NCI-H2171 treated with DMSO at 0.1 percent for 48 hours (cell line): ENCODE measurements around the gene CXXC5.
A peak's percentile ranks its signal among the peaks of the same experiment; 100 is the strongest.

Experiments
- DNase-seq: peaks from one replicate; lab custom pipeline; 2025; lab: John Stamatoyannopoulos, UW

CXXC5 gene

DNA sequence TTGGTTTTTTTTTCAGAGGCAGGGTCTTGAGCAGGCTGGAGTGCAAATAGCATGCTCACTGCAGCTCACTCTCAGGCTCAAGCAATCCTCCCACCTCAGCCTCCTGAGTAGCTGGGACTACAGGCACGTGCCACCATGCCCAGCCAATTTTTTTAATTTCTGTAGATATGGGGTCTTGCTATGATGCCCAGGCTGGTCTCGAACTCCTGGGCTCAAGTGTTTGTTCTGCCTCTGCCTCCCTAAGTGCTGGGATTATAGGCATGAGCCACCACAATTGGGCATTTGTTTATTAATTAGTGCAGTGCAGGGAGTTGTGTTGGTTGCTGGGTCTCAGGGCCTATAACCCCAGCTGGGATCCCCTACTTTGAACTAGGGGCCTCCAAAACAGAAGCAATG is 47.0 kb downstream of the CXXC5 start:
- DNase-seq, result no peak

DNA sequence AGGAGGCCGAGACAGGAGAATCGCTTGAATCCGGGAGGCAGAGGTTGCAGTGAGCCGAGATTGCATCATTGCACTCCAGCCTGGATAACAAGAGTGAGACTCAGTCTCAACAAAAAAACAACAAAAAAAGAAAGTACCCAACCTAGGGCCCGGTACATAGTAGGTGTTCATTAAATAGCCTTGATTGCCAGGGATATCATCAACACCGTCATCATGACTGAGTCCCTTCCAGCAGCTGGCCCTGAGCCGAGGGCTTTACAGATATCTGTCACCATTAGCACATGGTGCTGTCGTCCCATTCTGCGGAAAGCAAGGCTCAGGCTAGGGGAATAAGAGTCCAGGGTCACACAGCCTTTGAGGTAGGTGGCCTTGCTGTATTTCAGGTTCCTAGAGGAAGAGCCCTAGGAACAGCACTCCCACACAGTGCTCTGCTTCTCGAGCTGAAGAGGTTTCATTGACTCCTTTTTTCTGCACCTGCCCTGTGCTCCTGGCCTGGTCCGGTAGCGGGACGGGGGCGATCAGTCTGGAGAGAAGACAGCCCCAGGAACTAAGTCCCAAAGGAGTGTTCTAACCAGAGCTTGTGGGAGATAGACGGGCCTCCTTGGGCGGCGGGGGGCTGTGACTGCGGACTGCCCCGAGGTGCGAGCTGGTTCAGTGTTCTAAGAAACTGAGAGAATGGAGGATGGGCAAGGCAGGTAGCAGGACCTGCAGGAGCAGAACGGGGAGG is 48.2 kb downstream of the CXXC5 start:
- DNase-seq, result peak; percentile 18

DNA sequence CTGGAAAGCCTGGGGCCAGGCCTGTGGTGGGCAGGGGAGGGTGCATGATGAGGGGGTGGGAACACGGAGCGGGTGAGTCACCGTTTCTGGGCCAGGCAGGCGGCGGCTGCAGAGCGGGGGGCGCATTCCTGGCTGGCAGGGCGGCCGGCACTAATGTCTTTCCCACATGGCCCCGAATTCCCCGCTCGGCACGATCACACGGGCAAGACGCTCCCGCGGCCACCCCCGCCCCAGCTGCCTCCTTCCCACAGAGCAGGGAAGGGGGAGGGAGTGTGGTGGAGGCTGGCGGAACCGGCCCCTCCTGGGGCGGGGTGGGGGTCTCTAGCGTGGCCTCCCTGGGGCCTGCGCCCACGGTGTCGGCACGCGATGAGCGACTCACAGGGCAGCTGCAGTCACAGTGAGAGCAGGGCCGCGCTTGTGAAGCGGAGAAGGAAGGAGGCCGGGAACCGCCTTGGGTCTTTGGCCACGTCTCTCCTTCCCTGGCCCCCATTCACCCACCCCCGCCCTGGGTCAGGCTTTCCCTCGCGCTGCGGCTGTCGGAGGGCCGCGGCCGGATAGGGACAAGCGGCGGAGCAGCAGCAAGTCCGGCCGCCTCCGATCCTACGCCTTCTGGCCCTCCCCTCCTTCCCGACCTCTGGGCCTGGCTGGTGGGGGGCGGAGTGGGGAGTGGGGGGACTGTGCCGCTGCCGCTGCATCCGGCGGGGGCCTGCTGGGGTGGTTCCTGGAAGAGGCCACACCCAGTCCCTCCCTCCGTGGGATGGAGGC is 48.9 kb downstream of the CXXC5 start:
- no peak for DNase-seq

DNA sequence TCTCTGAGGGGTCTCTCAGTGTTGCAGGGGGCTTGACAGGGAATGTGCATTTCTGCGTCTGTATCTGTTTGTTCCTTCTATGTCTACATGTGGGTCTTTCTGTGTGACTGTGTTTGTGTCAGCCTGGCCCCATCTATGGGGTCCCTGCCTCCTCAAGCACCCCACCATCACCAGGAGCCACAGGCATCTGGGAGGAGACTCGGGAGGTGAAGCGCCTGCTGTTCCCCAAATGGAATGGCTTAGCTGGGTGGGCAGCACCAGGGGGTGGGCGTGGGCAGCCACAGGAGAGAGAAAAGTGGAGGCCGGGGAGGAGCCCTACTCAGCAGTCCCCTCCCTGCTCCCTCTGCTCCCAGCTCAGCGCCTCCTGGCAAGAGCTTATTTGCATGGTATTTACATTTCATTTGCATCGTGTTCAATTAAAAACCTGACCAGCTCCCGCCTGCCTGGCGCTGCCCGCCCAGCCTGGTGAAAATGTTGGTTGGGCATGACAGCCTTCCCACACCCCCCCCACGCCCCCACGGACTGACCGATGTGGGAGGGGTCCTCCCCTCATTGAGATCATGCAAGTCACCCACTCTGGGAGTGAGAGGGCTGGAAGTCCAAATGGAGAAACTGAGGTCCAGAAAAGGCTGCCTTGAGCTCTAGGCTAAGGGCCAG is 50.5 kb downstream of the CXXC5 start:
- no peak for DNase-seq

DNA sequence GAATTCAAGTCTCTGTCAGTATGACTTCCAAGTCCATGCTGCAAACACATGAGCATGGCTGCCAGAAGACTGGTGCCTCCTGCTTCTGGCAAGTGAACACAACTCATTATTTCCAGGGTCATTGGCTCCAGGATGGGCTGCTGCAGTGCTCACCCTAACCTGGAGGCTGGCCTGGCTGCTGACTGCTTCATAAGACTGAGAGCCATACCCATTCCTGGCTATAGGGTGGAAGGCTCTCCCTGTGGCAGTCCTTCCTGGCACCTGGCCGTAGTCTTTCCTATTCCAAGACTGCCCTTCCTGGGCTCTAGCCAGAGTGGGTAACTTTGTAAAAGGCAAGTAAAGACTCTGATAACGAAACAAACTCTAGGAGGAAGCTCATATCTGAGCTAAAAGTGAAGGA is 51.2 kb downstream of the CXXC5 start:
- no peak for DNase-seq

DNA sequence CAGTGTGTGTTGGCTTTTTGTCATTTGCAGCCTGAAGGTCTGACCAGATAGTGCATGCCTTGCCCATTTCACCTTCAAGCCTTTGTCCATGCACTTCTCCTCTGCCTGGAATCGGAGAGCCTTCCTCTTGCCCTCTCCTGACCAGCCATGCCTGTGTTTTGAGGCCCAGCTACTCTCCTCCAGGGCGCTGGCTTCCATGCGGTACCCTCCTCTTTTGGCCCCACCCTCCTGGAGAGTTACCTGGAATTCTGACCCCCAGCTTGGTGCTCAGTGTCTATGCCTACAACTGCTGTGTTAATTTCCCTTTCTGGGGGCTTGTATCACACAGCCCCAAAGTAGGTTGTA is 52.5 kb downstream of the CXXC5 start:
- no peak for DNase-seq

DNA sequence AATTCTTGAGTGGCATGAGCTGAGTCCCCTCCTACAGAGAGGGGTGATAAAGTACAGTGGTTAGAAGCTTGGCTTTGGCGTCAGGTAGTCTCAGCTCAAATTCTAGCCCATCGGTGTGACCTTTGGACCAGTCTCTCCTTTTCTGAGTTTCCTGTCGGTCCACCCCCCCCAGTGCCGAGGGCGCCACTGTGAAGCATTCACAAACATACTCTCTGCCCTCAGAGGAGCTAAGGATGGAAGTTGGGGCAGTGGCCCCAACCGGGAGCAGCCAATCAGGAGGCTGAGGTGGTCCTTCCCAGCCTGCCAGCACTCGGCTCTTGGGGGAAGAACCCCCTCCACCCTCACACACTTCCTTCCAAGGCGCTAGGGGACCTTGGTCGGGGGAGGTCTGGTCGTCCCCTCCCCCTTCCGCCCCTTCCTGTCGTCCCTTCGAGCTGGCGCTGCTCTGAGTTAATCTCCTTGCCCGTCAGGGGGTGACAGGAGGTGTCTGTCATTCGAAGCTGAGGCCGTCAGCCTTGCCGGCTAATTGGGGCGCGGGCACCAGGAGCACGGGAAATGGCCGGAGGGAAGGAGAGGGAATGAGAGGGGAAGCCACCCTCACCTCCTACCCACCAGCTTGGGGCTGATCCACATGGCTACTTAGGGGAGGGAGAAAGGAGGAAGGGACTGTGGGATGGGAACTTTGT is 53.0 kb downstream of the CXXC5 start:
- DNase-seq, result no peak

DNA sequence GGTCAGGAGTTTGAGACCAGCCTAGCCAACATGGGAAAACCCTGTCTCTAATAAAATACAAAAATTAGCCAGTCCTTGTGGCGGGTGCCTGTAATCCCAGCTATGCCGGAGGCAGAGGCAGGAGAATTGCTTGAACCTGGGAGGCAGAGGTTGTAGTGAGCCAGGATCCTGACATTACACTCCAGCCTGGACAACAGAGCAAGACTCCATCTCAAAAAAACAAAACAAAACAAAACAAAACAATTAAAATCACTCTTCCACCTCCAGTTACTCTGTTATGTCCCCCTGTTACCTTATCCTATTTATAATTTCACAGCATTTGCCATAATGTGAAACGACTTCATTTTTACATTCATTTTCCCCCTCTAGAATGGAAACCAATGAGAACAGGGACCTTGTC is 54.4 kb downstream of the CXXC5 start:
- DNase-seq, result no peak

DNA sequence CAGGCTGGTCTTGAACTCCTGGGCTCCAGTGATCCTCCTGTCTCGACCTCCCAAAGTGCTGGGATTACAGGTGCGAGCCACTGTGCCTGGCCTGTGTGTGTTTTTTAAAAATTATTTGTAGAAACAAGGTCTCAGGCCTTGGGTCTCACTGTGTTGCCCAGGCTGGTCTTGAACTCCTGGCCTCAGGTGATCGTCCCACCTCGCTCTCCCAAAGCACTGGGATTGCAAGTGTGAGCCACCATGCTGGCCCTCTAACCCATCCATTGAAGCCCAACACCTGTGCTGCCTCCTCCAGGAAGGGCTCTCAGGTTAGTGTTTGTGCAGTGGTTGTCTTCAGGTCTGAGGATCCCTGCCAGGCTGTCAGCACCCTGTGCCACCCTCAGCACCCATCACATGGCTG is 56.6 kb downstream of the CXXC5 start:
- DNase-seq, result no peak

DNA sequence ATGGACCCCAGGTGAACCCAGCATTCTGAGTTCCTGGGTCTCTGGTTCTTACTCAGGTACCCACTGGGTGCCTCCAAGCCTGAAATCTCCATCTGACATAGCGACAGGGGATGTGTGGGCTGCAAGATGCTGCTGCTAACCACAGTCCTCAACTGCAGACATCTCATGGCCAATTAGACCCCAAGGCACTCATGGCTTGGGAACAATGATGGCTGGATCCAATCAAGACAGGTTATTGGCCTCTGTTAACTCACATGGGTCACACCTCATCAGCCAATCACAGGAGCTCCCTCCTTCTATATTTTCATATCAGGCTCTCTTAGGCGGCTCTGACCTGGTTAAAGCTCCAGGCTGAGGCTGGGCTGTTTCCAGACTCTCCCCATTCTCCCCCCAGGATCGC is 57.0 kb downstream of the CXXC5 start:
- DNase-seq, result no peak

DNA sequence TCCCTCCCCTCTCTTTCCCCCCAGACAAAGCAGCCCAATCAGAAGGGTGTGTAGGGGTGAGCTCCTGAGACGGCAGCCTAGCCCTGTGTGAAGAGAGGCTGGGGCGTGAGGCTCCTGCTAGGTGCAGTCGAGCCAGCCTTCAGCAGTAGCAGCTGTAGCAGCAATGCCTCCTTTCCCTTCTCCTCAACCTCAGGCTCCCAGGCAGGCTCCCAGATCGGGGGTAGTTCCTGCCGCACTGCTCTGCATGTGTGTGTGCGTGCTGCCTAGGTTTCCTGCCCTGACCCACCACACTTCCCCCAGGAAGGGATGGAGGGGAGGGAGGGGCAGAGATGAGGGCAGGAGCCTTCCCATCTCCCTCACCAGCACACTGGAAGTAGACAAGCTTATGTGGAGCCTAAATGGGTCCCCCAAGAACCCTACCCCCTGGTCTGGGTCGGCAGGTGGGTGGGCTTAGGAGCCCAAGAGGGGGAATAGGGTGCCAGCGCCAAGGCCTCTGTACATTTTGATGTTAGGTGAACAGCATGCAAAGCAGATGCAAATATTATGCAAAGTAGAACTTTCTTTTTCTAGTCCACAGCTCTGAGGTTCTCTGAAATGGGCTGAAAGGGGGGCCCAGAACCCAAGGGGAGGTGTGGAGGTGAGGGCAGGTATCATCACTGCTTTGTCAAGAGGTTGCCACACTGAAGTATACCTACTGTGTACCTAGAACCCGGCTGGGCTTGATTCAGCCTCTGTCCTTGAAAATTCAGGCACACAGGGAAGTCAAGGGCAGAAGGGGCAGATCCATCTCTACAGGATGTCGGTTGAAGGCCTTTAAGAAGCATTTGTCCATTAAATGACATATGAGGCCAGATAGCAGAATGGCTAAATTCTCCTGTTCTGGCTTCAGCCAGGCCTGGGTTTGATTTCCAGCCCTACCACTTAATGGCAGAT is 57.8 kb downstream of the CXXC5 start:
- DNase-seq, result no peak

DNA sequence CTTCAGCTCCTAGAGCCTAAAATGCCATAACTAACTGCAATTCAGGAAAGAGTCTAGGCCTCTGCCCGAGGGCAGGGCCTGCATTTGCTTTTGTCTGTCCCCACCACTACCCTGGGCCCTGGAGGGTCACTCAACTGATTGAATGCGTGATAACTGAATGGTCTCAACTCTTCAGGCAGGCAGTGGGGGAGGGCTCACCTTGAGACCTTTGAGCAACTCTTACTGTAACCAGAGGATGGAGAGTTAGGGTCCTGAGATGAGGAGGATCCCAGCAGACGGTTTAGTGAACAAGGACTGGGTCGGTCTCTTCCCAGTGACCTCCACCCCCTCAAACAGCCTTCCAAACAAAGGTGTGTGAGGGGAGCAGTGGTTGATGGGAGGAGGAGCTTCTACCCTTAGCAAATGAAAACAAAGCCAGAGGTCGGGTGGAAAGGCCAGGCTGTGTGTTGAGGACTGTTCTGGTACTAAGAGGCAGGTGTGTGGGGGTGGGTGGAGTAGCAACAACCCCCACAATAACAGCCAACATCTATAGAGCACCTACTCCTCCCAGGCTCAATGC is 59.4 kb downstream of the CXXC5 start:
- no peak for DNase-seq

DNA sequence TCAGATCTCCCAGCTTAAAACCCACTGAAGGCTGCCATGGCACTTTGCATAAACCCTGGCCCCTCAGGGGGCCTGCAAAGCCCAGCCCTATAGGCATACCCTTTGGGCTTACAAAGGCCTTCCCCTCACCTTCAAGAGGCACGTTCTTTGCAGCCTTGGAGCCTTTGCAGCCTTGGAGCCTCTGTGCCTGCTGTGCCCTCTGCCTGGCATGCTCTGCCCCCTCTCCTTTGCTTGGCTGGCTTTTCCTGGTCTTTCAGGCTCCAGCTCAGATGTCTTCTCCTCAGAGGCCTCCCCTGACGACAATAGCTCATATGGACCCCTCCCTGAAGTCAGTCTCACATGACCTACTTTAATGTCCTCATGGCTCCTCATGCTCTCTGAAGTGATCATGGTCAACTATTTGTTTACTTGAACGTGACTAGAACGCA is 60.3 kb downstream of the CXXC5 start:
- no peak for DNase-seq

DNA sequence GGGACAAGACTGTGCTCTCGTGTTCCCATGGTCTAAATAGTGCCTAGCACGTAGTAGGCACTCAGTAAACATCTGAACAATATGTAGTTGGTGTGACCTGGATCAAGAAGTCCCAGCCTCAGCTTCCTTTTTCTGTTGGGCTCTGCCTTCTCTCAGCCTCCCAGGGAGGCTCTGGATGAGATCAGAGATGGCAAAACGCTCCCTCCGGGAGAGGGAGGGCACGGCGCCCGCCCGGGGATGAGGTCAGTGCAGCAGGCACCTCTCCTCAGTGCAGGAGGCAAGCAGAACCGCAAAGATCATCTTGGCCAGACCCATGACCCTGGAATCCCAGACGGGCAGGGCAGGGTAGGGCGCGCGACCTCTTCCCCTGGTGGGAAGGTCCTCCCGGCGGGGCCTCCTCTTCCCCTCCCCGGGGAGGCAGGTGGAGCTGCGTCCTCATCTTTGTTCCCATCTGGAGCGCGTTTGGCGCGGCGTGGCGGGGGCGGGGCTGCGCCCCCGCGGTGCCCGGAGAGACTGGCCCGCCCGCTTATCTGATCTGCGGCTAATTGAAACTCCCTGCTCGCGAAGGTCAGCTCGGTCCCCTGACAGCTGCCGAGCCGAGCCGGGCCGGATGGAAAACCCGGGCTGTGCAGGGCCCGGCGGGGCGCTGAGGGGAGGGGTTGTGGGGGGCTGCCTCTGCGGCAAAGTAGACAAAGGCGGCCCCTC is 60.9 kb downstream of the CXXC5 start:
- DNase-seq, result peak; percentile 79

DNA sequence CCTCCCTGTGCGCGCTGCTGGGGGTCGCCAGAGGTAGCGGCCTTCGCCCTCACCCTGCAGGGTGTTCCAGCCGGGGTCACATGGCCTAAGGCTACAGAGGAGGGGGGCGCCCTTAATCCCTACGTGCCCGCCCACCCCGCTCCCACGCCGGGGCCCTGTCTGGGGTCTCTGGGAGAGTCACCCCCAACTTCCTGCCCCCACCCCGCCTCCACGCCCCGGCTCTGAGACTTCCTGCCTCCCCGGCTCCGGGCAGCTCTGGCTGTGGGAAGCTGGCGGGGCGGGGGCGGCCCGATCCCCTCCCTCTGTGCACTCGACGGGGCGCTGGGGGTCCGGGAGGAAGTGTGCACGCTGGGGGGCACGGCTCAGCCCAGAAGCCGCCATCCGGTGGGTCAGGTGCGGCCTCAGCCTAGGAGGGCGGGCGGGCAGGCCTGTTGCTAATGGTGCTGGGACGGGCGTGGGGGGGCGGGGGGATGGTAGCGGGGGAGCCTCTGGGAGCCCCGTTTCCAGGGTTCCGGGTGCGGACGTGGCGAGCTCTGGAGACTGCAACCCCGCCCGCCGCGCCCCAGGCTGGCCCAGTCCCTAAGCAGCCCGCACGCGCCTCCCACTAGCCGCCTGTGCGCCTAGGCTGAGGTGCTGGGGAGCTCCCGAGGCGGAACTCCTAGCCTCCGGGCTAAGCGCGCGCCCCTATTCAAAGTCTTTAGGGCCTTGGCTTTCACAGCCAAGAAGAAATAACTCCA is 61.6 kb downstream of the CXXC5 start:
- DNase-seq, result peak; percentile 62

DNA sequence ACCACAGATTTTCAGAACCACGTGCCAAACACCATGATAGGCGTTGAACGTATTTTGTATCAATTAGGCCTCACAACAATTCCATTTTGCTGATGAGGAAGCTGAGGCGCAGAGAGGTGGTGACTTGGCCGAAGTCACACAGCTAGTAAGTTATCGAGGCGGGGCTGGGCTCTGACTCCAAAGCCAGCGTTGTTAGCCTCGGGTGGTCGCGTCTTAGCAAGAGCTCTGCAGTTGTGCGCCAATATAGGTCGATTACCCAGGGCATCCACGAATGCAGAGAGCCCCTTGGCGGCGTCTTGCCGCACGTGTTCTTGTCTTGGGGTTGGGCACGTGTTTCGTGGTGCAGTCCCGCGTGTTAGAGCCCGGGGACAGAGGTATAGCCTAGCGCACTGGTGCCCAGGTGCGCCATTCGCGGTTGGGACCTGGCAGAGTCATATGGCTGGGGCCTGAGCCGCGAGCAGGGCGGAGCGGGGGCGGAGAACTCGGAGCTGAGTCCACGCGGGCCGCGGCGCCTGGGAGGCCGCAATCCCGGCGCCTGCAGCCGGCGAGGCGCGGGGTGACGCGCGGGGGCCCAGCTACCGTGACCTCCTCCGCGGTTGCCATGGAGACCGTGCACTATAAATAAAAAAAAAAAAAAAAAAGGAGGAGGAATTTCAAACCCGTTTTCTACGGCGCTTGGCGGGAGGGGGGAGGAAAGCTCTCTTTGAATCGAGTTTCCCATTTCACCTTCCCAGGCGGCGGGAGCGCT is 62.3 kb downstream of the CXXC5 start:
- peak; percentile 76 for DNase-seq

DNA sequence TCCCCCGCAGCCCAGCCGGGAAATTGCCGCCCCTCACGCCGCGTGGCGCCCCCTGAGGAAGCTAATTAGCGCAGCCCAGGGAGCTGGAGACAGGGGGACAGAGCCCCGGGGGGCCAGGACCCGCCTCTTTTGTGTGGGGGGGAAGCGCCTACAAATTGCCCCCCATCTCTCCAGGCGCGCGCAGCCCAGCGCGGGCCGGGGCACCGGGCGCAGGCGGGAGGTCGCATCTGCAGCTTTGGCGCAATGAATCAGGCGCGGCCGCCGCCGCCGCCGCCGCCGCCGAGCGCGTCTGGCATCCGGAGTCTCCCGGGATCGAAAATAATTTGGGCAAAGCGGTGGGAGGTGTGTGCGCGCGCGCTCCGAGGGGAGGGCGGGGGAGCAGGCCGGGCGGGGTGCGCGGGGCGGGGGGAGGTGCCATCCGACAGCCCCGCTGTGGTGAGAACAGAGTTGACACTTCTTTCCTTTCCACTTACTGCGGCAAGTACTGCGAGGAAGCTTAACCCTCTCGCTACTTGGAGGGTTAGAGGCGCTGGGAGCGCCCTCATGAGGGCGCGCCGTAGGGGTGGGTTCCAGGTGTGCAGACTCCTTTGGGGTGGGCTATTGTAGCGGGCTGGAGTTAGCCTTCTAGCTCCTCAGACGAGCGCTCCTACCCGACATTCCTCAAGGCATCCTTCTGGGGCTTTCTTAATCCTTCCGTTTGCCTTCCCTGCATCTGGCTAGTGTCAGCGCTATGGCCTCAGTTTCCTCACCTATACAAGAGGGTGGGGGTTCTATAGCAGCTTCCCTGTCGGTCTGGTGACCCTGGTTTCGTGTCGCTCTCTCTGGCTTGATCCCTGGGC is 63.1 kb downstream of the CXXC5 start:
- DNase-seq, result peak; percentile 77

DNA sequence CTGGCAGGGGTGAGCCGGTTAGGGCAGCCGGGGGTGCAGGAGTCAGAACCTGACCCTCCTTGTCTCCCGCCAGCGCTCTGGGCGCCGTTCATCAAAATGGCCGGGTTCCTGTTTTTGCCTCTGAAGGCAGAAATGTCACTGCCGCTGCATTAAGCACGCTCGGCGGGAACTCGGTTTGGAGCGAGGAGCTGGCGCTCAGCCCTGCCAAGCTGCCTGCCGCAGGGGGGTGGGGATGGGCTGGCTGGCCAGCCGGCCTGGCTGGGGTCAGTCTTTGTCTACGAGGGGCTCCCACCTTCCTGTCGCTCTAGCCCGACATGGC is 63.7 kb downstream of the CXXC5 start:
- DNase-seq, result no peak
